B cell (primary cell): ENCODE data around the gene CEACAM19.

Experiments used
- CTCF ChIP-seq: fragments of 200-600 bp; IDR thresholded peaks from one replicate; pipeline ENCODE4 v1.8.0; 2022; ENCODE audit warnings: antibody characterized with exemption, mild to moderate bottlenecking
- EZH2 ChIP-seq: IDR thresholded peaks from 2 replicates; pipeline ENCODE4 v1.6.1; 2012; ENCODE audit warnings: borderline replicate concordance, low read depth, mild to moderate bottlenecking, moderate library complexity, low read length; ENCODE audit not compliant: insufficient read depth, poor library complexity, severe bottlenecking

- TF ChIP-seq CTCF (peak; percentile 79), EZH2 (no peak)
Observed at GRCh38 chr19:44653977-44654774, 17.1 kb upstream of the CEACAM19 start.
